HG03135 (cell line): ENCODE results near the gene POLR1E.
A peak's percentile ranks its signal among the peaks of the same experiment; 100 is the strongest.
"Not testable (repeated sequence)": the region's sequence is repeated elsewhere in the genome, so short reads cannot be mapped to it uniquely, and the experiment has no call there.

Experiments
- ATAC-seq: cut with Tn5 transposase; IDR thresholded peaks from one replicate; pipeline ENCODE4 v1.9.1; 2021; ENCODE audit warnings: mild to moderate bottlenecking, moderate library complexity; ENCODE audit not compliant: unreplicated experiment

The POLR1E gene

DNA sequence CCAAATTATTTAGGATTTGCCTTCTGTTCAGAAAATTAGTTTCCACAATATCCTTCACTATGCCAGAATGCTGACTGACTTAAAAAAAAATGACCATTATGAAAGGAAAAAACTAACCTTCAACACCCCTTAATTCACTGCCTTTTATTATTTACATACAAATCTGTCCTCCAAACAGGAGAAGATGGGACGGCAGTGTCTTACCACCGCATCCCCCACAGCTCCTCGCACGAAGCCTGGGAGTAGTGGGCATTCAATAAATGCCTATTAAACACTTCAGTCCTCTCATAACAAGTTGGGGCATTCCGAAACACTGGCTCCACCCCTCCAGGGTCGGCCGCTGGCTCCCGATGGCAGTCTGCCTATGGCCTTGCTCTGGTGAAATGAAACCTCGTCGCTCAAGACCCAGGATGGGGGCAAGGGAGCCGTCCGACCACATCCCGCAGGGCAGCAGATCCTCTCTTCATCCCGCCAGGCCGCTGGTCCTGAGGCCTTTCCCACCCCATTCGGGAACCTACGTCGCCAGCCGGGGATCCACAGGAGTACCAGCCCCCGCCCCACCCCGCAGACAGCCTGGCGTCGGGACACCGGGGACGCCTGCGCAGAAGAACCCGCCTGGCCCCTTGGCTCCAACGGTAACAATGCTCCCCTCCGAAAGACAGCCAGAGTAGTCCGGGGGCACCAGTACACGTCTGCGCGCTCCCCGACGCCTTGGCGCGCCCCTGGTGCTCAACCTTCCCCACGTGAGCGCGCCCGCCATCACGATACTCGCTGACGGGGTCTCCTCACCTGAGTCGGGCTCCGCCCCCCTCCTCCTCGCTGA, 21.1 kb upstream of the POLR1E start:
- ATAC-seq, result peak; percentile 17

DNA sequence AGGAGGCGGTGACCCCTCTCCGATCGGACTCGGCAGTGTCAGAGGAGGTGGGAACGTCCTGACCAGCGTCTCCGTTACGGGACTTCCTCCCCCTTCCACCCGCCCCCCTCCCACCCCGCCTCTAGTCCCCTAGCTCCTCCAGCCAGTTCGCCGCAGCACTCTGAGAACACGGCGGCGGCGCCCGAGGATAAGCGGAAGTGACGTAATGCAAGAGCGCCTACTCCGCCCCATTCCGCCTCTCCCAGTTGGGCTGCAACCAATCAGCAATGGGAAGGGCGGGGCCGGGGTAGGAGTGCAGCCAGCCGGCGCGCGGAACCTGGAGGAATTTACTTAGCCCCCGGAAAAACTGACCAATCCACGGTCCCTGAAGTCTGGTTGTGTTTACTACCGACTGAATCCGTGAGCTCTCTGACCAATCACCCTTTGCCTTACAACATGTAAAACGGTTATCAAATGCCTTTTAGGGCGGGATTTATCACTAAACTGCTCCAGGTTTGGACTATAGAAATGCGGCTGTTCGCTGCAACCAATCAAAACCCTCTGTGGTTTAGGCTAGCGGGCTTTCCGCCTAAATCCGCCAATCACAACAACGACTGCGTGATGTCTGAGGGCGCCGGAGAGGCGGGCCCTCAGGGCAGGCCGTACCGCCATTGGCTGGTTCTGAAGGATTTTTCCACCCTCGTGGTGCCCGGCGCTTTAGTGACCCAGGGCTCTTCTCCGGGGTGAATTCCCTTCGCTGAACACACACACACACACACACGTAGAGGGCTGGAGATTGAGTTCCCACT, 20.3 kb upstream of the POLR1E start, which contains the start of gene ZBTB5:
ZBTB5 (minus strand) TSS at position 202 of the 788 bp plus-strand sequence. CDS start 22,899 bp downstream, outside the sequence.
- ATAC-seq, result peak; percentile 79

DNA sequence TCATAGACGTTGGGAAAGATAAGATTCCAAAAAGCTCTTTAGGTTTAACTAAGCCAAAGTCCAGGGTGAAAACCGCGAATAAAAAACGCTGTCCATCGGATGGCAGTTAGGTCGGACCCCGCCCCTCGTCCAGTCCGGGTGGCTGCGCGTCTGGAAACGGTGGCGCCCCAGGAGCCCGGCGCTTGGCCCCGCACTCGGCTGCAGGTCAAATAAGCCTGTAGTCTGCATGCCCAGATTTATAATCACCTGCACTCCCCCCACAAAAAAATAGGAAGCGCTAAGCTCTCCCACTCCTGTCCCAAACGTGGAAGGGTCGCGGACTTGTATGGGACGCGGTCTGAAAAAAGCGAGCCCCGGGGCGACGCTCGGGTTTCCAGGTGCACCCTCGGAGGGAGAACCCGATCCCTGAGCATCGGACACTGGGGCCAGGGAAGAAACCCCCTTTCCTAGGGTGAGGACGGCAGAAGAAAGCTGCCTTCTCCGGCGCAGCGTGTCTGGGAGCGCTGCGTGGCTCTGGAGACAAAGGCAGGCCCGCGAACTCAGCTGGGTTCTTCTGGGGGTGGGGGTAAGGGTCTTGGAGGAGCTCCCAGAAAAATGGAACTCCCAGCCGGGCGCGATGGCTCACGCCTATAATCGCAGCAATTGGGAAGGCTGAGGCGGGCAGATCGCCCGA, 19.6 kb upstream of the POLR1E start:
- ATAC-seq, result peak; percentile 2

DNA sequence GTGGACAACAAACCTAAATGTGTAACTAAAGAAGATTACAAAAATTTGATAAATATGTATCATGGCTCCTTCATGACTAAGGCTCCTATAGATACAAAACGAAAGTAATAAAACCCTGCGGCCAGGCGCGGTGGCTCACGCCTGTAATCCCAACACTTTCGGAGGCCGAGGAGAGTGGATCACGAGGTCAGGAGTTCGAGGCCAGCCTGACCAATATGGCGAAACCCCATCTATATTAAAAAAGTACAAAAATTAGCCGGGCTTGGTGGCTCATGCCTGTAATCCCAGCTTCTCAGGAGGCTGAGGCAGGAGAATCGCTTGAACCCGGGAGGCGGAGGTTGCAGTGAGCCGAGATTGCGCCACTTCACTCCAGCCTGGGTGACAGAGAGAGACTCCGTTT, 18.2 kb upstream of the POLR1E start:
- ATAC-seq, result not testable (repeated sequence)

DNA sequence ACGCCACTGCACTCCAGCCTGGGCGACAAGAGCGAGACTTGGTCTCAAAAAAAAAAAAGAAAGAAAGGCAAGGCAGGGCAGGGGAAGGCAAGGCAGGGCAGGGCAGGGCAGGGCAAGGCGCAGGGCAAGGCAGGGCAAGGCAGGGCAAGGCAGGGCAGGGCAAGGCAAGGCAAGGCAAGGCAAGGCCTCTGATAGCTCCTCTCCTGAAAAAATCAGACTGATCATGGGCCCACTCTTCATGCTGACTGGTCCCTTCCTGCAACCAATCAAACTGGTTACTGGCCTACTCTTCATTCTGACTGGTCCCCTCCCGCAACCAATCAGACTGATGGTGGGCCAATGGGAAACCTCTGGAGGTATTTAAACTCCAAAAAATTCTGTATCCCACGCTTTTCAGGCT, 17.1 kb upstream of the POLR1E start:
- ATAC-seq, result no peak

DNA sequence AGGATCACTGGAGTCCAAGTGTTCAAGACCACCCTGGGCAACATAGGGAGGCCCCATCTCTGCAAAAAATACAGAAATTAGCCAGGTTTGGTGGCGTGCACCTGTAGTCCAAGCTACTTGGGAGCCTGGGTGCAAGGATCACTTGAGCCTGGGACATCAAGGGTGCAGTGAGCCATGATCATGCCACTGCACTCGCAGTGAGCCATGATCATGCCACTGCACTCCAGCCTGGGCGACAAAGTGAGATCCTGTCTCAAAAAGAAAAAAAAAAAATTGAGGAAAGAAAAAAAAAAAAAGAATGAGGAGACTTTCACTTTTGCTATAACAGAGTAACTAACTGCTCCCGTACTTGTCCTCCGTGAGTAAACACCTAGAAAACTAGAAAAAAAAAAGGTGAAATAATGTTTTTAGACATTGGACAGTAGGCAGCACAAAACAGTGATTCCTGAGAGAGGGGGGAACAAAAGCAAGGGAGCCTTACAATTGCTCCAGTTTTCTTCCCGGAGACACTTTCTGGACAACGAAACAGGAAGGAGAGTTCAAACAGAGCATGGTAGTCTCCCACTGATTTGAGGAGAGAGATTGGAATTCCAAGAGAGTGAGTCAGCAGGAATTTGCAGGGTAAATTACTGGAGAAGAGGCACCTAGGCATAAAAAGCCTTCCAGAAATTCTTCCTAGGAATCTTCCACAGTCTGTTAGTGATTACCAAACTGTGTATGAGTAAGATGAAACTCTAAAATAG, 13.6 kb upstream of the POLR1E start:
- no peak for ATAC-seq

DNA sequence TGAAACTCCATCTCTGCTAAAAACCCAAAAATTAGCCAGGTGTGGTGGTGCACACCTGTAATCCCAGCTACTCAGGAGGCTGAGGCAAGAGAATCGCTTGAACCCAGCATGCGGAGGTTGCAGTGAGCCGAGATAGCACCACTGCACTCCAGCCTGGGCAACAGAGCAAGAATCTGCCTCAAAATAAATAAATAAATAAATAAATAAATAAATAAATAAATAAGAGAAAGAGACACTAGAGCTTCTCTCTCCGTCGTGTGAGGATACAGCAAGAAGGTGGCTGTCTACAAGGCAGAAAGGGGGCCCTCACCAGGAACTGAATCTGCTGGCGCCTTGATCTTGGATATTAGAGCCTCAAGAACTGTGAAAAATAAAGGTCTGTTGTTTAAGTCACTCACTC, 11.8 kb upstream of the POLR1E start:
- not testable (repeated sequence) for ATAC-seq

DNA sequence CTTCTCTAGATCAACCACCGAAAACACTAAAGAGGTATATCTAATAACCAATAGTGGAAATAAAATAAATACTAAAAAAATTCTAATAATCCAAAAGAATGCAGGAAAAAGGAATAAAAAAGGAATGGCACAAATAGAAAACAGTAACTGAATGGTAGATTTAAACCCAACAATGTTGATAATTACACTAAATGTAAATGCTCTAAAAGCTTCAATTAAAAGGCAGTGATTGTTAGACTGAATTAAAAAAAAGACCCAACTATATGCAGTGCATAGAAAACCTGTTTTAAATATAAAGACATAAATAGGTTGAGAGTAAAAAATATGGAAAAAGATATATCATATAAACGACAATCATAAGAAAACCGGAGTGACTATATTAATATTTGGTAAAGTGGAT, 11.3 kb upstream of the POLR1E start:
- no peak for ATAC-seq

DNA sequence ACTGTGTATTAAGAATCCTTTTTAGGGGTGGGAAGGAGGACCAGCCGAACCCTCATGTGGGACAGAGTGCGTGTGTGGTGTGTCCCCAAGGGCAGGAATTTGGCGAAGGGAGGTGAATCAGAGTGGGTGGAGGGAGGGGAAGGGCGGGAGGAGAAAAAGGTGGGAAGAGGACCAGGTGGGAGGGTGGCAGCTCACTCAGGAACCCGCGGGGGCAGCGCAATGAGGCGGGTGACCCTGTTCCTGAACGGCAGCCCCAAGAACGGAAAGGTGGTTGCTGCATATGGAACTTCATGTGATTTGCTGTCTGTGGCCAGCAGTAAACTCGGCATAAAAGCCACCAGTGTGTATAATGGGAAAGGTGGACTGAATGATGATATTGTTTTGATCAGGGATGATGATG, 8.8 kb upstream of the POLR1E start:
- no peak for ATAC-seq

DNA sequence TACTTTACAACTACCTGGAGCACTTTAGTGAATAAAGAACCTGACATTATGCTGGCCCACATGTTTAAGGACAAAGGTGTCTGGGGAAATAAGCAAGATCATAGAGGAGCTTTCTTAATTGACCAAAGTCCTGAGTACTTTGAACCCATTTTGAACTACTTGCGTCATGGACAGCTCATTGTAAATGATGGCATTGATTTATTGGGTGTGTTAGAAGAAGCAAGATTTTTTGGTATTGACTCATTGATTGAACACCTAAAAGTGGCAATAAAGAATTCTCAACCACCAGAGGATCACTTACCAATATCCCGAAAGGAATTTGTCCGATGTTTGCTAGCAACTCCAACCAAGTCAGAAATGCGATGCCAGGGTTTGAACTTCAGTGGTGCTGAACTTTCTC, 8.3 kb upstream of the POLR1E start:
- not testable (repeated sequence) for ATAC-seq

DNA sequence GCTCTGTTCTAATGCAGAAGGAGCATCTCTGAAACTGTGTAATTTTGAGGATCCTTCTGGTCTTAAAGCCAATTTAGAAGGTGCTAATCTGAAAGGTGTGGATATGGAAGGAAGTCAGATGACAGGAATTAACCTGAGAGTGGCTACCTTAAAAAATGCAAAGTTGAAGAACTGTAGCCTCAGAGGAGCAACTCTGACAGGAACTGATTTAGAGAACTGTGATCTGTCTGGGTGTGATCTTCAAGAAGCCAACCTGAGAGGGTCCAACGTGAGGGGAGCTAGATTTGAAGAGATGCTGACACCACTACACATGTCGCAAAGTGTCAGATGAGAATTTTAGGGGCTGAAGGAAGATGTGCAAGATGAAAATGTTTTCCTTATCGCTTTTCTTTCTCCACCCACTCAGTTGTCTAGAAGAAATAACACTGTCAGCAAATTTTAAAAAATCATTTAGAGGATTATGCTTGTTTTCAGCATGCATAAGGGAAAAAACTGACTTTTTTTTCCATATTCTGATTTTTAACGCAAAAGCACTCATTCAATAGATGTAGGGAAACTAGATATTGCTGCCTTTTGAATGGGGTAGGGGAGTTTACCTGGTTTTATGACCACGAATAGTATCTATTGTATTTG, 7.6 kb upstream of the POLR1E start:
- ATAC-seq, result not testable (repeated sequence)

DNA sequence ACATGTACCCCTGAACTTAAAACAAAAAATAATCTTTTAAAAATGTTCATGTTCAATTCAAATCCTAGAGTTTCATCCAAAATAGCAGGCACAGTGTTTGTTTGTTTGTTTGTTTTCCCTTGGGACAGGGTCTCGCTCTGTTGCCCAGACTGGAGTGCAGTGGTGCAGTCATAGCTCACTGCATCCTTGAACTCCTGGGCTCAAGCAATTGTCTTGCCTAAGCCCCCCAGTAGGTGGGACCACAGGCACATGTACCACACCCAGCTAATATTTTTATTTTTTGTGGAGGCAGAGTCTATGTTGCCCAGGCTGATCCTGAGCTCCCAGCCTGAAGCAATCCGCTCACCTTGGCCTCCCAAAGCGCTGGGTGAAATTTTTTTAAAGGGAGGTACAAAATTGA, 5.0 kb upstream of the POLR1E start:
- ATAC-seq, result no peak

DNA sequence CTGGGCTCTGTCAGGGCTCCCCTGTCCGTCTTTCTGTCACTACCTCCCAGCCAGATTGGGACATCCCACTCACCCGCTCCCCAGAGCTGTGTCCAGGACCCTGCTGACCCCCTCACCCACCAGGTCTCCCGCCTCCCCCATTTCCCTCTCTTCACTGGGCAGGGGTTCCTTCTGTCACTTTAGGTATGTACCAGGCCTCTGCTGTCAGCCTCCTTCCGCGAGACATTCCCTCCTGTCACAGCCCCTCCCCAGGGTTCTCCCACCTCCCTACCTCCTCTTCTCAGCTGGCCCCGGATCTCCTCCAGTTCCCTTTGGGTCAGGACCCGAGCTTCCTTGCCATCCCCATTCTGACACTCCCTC, 488 bp downstream of the POLR1E start:
- no peak for ATAC-seq

DNA sequence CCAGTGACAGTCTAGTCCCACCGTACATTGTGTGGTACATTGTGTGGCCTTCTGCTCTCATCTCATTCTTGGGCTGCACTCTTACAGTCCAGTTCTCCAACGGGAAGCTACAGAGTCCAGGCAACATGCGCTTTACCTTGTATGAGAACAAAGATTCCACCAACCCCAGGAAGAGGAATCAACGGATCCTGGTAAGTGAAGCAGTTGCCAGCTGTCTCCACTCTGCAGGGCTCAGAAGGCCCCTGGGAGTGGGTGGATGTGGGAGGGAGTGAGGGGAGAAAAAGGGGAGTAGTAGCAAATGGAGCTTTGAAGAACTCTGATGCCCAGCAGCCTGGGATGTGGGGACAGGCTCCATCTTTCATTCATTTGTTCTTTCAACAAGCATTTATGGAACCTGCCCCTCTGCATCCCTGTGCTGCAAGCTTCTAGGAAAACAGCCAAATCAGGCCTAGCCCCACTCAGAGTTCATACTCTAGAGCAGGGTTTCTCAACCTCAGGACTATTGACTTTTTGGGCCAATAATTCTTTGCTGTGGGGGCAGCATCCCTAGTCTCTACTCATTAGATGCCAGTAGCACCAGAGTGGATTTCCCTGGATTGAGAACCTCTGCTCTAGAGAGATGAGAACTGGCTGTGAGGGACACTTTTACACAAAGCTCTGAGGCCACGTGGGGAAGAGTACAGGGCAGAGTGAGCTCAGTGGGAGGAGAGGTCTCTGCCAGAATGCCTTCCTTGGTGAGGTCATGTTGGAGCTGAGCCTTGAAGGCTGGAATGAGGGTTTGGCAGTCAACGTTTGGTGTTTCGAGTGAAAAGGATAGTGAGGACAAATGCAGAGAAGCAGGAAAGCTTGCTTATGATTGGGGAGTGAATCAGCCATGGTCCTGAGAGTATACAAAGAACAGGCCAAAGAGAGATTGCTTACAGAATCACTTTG, 1.1 kb downstream of the POLR1E start:
- ATAC-seq, result no peak

DNA sequence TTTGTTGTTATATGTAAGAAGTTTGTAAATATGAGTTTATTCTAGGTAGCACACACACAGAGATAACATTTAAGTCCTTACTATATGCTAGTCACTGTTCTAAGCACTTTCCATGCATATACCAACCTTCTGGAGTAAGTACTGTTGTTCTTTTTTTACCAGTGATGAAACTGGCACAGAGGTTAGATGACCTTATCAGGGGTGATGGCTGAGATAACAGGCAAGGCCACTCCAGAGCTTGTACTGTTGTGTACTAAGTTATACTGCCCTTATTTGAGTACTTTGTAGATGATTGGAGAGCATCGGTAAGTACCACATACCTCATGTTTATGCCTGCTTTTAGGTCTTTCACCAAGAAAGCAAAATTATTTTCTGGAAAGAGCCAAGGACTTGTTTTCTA, 6.2 kb downstream of the POLR1E start:
- ATAC-seq, result no peak

DNA sequence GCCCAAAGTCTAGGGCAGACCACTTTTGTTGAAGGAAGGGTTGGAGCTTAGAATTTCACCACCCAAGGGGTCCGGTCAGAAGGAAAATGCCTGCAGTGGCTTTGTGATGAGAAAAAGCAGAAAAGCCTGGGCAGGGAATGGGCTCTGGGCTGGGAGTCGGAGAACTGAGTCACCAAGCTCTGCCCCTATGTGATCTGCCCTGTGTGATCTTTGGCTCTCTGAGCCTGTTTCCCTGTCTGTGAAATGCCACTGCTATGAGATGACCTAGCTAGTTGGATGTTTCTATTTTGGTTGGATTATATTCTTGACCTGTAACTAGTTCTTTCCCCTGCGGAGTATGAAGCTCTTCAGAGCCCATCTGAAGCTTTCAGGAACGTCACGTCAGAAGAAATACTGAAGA, 9.8 kb downstream of the POLR1E start:
- ATAC-seq, result no peak

DNA sequence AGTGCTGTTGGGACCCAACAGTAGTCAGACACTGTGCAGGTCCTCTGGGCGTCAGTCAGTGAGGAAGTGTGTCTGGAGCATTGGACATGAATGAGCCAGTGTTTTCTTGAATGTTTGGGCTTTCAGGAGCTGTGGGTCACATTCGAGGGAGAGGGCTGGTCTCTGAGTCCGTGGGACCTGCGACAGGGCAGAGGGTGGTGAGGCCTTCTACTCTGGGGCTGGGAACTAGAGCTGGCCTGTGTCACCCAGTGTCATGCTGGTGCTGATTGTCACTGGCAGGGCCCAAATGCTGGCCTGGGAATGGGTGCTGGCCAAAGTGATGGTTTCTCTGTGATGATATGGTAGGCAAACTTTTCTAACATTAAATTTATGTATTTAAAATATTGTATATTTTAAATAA, 10.3 kb downstream of the POLR1E start:
- no peak for ATAC-seq

DNA sequence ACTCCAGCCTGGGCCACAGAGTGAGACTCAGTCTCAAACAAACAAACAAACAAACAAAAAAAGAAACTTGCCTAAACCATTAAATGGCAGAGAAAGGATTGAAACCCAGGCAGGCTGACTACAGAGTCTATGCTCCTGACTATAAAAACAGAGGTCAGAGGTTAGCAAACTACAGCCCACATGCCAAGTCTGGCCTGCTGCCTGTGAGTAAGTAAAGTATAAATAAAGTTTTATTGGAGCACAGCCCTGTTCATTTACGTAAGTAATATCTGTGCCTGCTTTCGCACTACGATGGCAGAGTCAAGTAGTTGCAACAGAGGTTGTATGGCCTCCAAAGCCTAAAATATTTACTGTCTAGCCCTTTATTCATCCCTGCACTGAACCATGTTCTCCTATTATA, 11.6 kb downstream of the POLR1E start:
- ATAC-seq, result no peak

DNA sequence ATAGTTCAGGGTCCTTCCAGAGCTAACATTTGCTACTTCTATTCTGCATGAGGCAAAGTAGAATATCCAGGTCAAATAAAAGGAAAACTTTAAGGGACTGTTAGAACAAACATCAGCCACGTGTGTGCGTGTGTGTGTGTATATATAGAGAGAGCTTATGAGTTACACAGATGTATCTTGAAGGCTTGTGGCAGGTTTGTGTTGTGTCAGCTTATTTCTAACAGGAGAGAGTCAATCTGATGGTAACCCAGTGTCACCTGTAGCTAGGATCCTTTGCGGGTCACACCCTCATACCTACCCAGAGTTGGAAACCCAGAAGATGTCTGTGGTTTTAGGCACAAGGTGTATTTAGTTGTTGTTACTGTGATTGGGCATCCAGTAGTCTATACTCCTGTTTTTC, 12.7 kb downstream of the POLR1E start:
- ATAC-seq, result no peak
